ENCODE data around the gene BCL2L1. TPM values are rescaled to one million over a fixed set of nuclear protein-coding genes. Genes with fewer than 3 reads are reported as not detected.
"Not testable (repeated sequence)": the region's sequence is repeated elsewhere in the genome, so short reads cannot be mapped to it uniquely, and the experiment has no call there.

The BCL2L1 gene
- polyA plus RNA-seq, 2 donors: 60.0 to 80.9 TPM

- Histone ChIP-seq H3K9me3 (ENCODE audit: control insufficient read depth in 2 of 2, insufficient read depth in 1 of 2, low read depth in 1 of 2, low read length in 1 of 2) (no peaks in the 10 kb centered on the region), H3K4me3 (ENCODE audit: low read depth in 1 of 2, low read length in 2 of 2) (no peak overlapping the region), H3K4me1 (ENCODE audit: control insufficient read depth in 2 of 2, insufficient read depth in 2 of 2, low read length in 1 of 2) (no peaks in the 10 kb centered on the region), H3K36me3 (ENCODE audit: control insufficient read depth in 2 of 2, insufficient read depth in 2 of 2, low read length in 1 of 2) (no peaks in the 10 kb centered on the region), H3K27ac (ENCODE audit: low read depth in 2 of 2, low read length in 1 of 2) (no peak overlapping the region), H3K27me3 (ENCODE audit: control insufficient read depth in 1 of 2, insufficient read depth in 2 of 2, low read length in 2 of 2) (no peaks in the 10 kb centered on the region)
- 77 to 83% methylated on average over 3 of the region's 3 CpGs for WGBS, 2 donors
These were observed 82.4 kb downstream of the BCL2L1 start for GRCh38 chr20:31640259-31640658.

- Histone ChIP-seq H3K36me3 (ENCODE audit: control insufficient read depth in 2 of 2, insufficient read depth in 2 of 2, low read length in 1 of 2) (no peaks in the 10 kb centered on the region), H3K27ac (ENCODE audit: low read depth in 2 of 2, low read length in 1 of 2) (no peak overlapping the region), H3K27me3 (ENCODE audit: control insufficient read depth in 1 of 2, insufficient read depth in 2 of 2, low read length in 2 of 2) (no peaks in the 10 kb centered on the region), H3K4me1 (ENCODE audit: control insufficient read depth in 2 of 2, insufficient read depth in 2 of 2, low read length in 1 of 2) (no peaks in the 10 kb centered on the region), H3K4me3 (ENCODE audit: low read depth in 1 of 2, low read length in 2 of 2) (no peak overlapping the region), H3K9me3 (ENCODE audit: control insufficient read depth in 2 of 2, insufficient read depth in 1 of 2, low read depth in 1 of 2, low read length in 1 of 2) (no peaks in the 10 kb centered on the region)
- WGBS, 2 donors: 77 to 85% methylated on average over 4 of the region's 4 CpGs
These were observed 83.9 kb downstream of the BCL2L1 start for GRCh38 chr20:31638816-31639215.

GRCh38 chr20:31638317-31638716 is 84.4 kb downstream of the BCL2L1 start:
- H3K9me3 ChIP-seq (ENCODE audit: control insufficient read depth in 2 of 2, insufficient read depth in 1 of 2, low read depth in 1 of 2, low read length in 1 of 2): no peaks in the 10 kb centered on the region
- no peaks in the 10 kb centered on the region for H3K27me3 ChIP-seq (ENCODE audit: control insufficient read depth in 1 of 2, insufficient read depth in 2 of 2, low read length in 2 of 2)
- H3K4me1 ChIP-seq (ENCODE audit: control insufficient read depth in 2 of 2, insufficient read depth in 2 of 2, low read length in 1 of 2): no peaks in the 10 kb centered on the region
- no peaks in the 10 kb centered on the region for H3K36me3 ChIP-seq (ENCODE audit: control insufficient read depth in 2 of 2, insufficient read depth in 2 of 2, low read length in 1 of 2)
- no peak overlapping the region for H3K4me3 ChIP-seq (ENCODE audit: low read depth in 1 of 2, low read length in 2 of 2)
- 61 to 84% methylated on average over 4 of the region's 4 CpGs for WGBS, 2 donors
- no peak overlapping the region for H3K27ac ChIP-seq (ENCODE audit: low read depth in 2 of 2, low read length in 1 of 2)

DNA sequence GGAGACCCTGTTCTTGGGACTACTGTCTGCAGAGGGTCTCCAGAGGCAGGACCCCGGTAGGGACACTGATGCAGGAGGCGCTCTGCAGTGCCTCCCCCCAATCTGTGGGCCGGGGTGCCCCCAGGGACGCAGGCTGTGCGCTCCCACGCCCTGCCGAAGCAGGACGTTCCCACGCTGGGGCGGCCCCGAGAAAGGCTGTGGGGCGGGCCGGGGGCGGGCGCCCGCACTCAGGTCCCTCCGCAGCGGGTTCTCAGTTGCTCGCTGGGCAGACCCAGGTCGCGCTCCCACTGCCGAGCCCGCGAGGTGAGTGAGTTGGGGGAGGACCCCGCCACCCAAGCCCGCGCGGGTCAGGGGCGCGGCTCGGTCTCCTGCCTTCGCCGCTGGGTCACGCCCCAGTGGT is 85.0 kb downstream of the BCL2L1 start, which contains the start of gene COX4I2:
Gene COX4I2 (plus strand): TSS at position 253 of the 400 bp plus-strand sequence. CDS start 1,106 bp downstream, outside the sequence.
- Histone ChIP-seq H3K36me3 (ENCODE audit: control insufficient read depth in 2 of 2, insufficient read depth in 2 of 2, low read length in 1 of 2) (no peaks in the 10 kb centered on the region), H3K27me3 (ENCODE audit: control insufficient read depth in 1 of 2, insufficient read depth in 2 of 2, low read length in 2 of 2) (no peaks in the 10 kb centered on the region), H3K4me1 (ENCODE audit: control insufficient read depth in 2 of 2, insufficient read depth in 2 of 2, low read length in 1 of 2) (no peaks in the 10 kb centered on the region), H3K27ac (ENCODE audit: low read depth in 2 of 2, low read length in 1 of 2) (no peak within 1 kb of the TSS), H3K9me3 (ENCODE audit: control insufficient read depth in 2 of 2, insufficient read depth in 1 of 2, low read depth in 1 of 2, low read length in 1 of 2) (no peaks in the 10 kb centered on the region), H3K4me3 (ENCODE audit: low read depth in 1 of 2, low read length in 2 of 2) (no peak within 1 kb of the TSS)
- 32 to 39% methylated on average over 32 to 34 of the region's 34 CpGs for WGBS, 2 donors

GRCh38 chr20:31633339-31633914 is 89.2 kb downstream of the BCL2L1 start:
- 81% methylated on average over 14 of the region's 14 CpGs for WGBS, 2 donors
- Histone ChIP-seq H3K4me3 (ENCODE audit: low read depth in 1 of 2, low read length in 2 of 2) (no peak overlapping the region), H3K9me3 (ENCODE audit: control insufficient read depth in 2 of 2, insufficient read depth in 1 of 2, low read depth in 1 of 2, low read length in 1 of 2) (no peaks in the 10 kb centered on the region), H3K27ac (ENCODE audit: low read depth in 2 of 2, low read length in 1 of 2) (no peak overlapping the region), H3K27me3 (ENCODE audit: control insufficient read depth in 1 of 2, insufficient read depth in 2 of 2, low read length in 2 of 2) (no peaks in the 10 kb centered on the region), H3K4me1 (ENCODE audit: control insufficient read depth in 2 of 2, insufficient read depth in 2 of 2, low read length in 1 of 2) (no peaks in the 10 kb centered on the region), H3K36me3 (ENCODE audit: control insufficient read depth in 2 of 2, insufficient read depth in 2 of 2, low read length in 1 of 2) (no peaks in the 10 kb centered on the region)

GRCh38 chr20:31632548-31633338 is 89.9 kb downstream of the BCL2L1 start:
- Histone ChIP-seq H3K27ac (ENCODE audit: low read depth in 2 of 2, low read length in 1 of 2) (no peak overlapping the region), H3K4me3 (ENCODE audit: low read depth in 1 of 2, low read length in 2 of 2) (no peak overlapping the region), H3K36me3 (ENCODE audit: control insufficient read depth in 2 of 2, insufficient read depth in 2 of 2, low read length in 1 of 2) (no peaks in the 10 kb centered on the region), H3K27me3 (ENCODE audit: control insufficient read depth in 1 of 2, insufficient read depth in 2 of 2, low read length in 2 of 2) (no peaks in the 10 kb centered on the region), H3K9me3 (ENCODE audit: control insufficient read depth in 2 of 2, insufficient read depth in 1 of 2, low read depth in 1 of 2, low read length in 1 of 2) (no peaks in the 10 kb centered on the region), H3K4me1 (ENCODE audit: control insufficient read depth in 2 of 2, insufficient read depth in 2 of 2, low read length in 1 of 2) (no peaks in the 10 kb centered on the region)
- 93 to 95% methylated on average over 39 to 40 of the region's 40 CpGs for WGBS, 2 donors

DNA sequence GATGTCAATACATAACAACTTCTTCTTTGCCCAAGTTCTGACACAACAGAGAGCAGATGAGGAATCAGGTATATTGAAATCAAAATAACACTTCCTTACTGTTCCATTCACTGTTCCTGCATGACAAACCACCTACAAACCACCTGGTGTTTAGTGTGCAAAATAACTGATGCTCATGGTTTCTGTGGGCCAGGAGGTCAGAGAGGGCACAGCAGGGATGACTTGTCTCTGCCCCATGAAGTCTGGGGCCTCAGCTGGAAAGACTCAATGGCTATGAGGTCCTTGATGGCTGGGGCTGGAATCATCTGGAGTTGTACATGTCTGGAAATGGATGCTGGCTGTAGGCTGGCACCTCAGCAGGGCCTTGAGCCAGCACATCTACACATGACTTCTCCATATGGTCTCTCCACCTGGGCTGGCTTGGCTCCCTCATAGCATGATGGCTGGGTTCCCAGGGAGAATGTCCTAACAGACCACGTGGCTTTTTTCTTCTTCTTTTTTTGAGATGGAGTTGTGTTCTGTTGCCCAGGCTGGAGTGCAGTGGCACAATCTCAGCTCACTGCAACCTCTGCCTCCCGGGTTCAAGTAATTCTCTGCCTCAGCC is 92.4 kb downstream of the BCL2L1 start:
- no peak overlapping the region for H3K4me3 ChIP-seq (ENCODE audit: low read depth in 1 of 2, low read length in 2 of 2)
- H3K36me3 ChIP-seq (ENCODE audit: control insufficient read depth in 2 of 2, insufficient read depth in 2 of 2, low read length in 1 of 2): no peaks in the 10 kb centered on the region
- no peaks in the 10 kb centered on the region for H3K27me3 ChIP-seq (ENCODE audit: control insufficient read depth in 1 of 2, insufficient read depth in 2 of 2, low read length in 2 of 2)
- H3K27ac ChIP-seq (ENCODE audit: low read depth in 2 of 2, low read length in 1 of 2): no peak overlapping the region
- H3K4me1 ChIP-seq (ENCODE audit: control insufficient read depth in 2 of 2, insufficient read depth in 2 of 2, low read length in 1 of 2): no peaks in the 10 kb centered on the region
- no peaks in the 10 kb centered on the region for H3K9me3 ChIP-seq (ENCODE audit: control insufficient read depth in 2 of 2, insufficient read depth in 1 of 2, low read depth in 1 of 2, low read length in 1 of 2)
- WGBS, 2 donors: 38 to 42% methylated on average over 2 of the region's 2 CpGs

- not testable (repeated sequence) for H3K36me3 ChIP-seq (ENCODE audit: control insufficient read depth in 2 of 2, insufficient read depth in 2 of 2, low read length in 1 of 2); H3K27me3 ChIP-seq (ENCODE audit: control insufficient read depth in 1 of 2, insufficient read depth in 2 of 2, low read length in 2 of 2); H3K4me1 ChIP-seq (ENCODE audit: control insufficient read depth in 2 of 2, insufficient read depth in 2 of 2, low read length in 1 of 2); H3K9me3 ChIP-seq (ENCODE audit: control insufficient read depth in 2 of 2, insufficient read depth in 1 of 2, low read depth in 1 of 2, low read length in 1 of 2); H3K4me3 ChIP-seq (ENCODE audit: low read depth in 1 of 2, low read length in 2 of 2); H3K27ac ChIP-seq (ENCODE audit: low read depth in 2 of 2, low read length in 1 of 2)
- 70 to 76% methylated on average over 2 of the region's 2 CpGs for WGBS, 2 donors
These were observed 94.6 kb downstream of the BCL2L1 start for GRCh38 chr20:31628057-31628456.

- H3K27ac ChIP-seq (ENCODE audit: low read depth in 2 of 2, low read length in 1 of 2); H3K27me3 ChIP-seq (ENCODE audit: control insufficient read depth in 1 of 2, insufficient read depth in 2 of 2, low read length in 2 of 2); H3K4me1 ChIP-seq (ENCODE audit: control insufficient read depth in 2 of 2, insufficient read depth in 2 of 2, low read length in 1 of 2); H3K4me3 ChIP-seq (ENCODE audit: low read depth in 1 of 2, low read length in 2 of 2); H3K9me3 ChIP-seq (ENCODE audit: control insufficient read depth in 2 of 2, insufficient read depth in 1 of 2, low read depth in 1 of 2, low read length in 1 of 2); H3K36me3 ChIP-seq (ENCODE audit: control insufficient read depth in 2 of 2, insufficient read depth in 2 of 2, low read length in 1 of 2): not testable (repeated sequence)
- WGBS, 2 donors: 80 to 85% methylated on average over 8 of the region's 8 CpGs
These were observed 96.1 kb downstream of the BCL2L1 start for GRCh38 chr20:31626534-31626933.

Data from esophagus (tissue), 2 donors.